HepG2 (cell line): ENCODE data around the gene SLC16A13. TPM values are rescaled to one million over a fixed set of nuclear protein-coding genes. Genes with fewer than 3 reads are reported as not detected.

ENCODE experiments used
- ARNT2 ChIP-seq: sonication (generic); formaldehyde crosslinking; IDR thresholded peaks from 2 replicates; pipeline ENCODE4 v1.8.0; 2022; ENCODE audit warnings: mild to moderate bottlenecking, low read depth, missing genetic modification reagents, moderate library complexity
- CERS6 ChIP-seq: sonication (generic); formaldehyde crosslinking; IDR thresholded peaks from 2 replicates; pipeline ENCODE4 v1.5.0; 2020; ENCODE audit warnings: missing genetic modification reagents
- ELF3 ChIP-seq: IDR thresholded peaks from 2 replicates; pipeline ENCODE4 v1.6.1; 2016; ENCODE audit warnings: missing genetic modification reagents, missing compliant biosample characterization
- EP300 ChIP-seq, 3 experiments: sonication (generic) in 1 of 3; formaldehyde crosslinking in 1 of 3; IDR thresholded peaks; 2 replicates each; pipeline versions ENCODE4 v1.5.1 to v1.6.1; 2011 to 2020; ENCODE audit warnings: low read depth in 2 of 3, low read length in 2 of 3, borderline replicate concordance in 1 of 3, improper control_type of control experiment in 1 of 3, mild to moderate bottlenecking in 1 of 3, missing genetic modification reagents in 1 of 3, moderate library complexity in 1 of 3
- FOXA3 ChIP-seq: IDR thresholded peaks from 2 replicates; pipeline ENCODE4 v1.6.1; 2016; ENCODE audit warnings: missing genetic modification reagents, missing compliant biosample characterization
- JUN ChIP-seq: sonication (generic); formaldehyde crosslinking; IDR thresholded peaks from 2 replicates; pipeline ENCODE4 v1.4.0; 2020; ENCODE audit warnings: mild to moderate bottlenecking, missing genetic modification reagents
- KDM5A ChIP-seq: fragments of 200-600 bp; sonication (generic); IDR thresholded peaks from 2 replicates; pipeline ENCODE4 v1.7.0; 2018; ENCODE audit warnings: antibody characterized with exemption, mild to moderate bottlenecking, low read length, borderline replicate concordance
- NBN ChIP-seq: fragments of 450-650 bp; conservative IDR thresholded peaks from 2 replicates; pipeline ENCODE4 v1.6.1; 2017
- POLR2G ChIP-seq: fragments of 200-400 bp; formaldehyde crosslinking; IDR thresholded peaks from 2 replicates; pipeline ENCODE4 v1.6.1; 2018; ENCODE audit warnings: mild to moderate bottlenecking, low read depth, low read length, moderate library complexity
- SRY ChIP-seq: sonication (generic); formaldehyde crosslinking; IDR thresholded peaks from 2 replicates; pipeline ENCODE4 v1.8.0; 2022; ENCODE audit warnings: mild to moderate bottlenecking, missing genetic modification reagents
- XRCC5 ChIP-seq: fragments of 200-400 bp; formaldehyde crosslinking; optimal IDR thresholded peaks from 2 replicates; pipeline ENCODE3; 2017; ENCODE audit warnings: mild to moderate bottlenecking, low read length
- ZBTB26 ChIP-seq: IDR thresholded peaks from 2 replicates; pipeline ENCODE4 v1.6.1; 2016; ENCODE audit warnings: missing compliant biosample characterization, missing genetic modification reagents, borderline replicate concordance
- ZHX1 ChIP-seq: sonication (generic); formaldehyde crosslinking; IDR thresholded peaks from 2 replicates; pipeline ENCODE4 v1.8.1; 2022; ENCODE audit warnings: low read depth, mild to moderate bottlenecking, missing genetic modification reagents
- ZNF337 ChIP-seq: sonication (generic); formaldehyde crosslinking; IDR thresholded peaks from 2 replicates; pipeline ENCODE4 v1.5.1; 2020; ENCODE audit warnings: missing genetic modification reagents, low read depth, mild to moderate bottlenecking, borderline replicate concordance
- ZNF33B ChIP-seq: sonication (generic); formaldehyde crosslinking; IDR thresholded peaks from 2 replicates; pipeline ENCODE4 v1.5.1; 2020; ENCODE audit warnings: mild to moderate bottlenecking, missing genetic modification reagents
- ZNF430 ChIP-seq: sonication (generic); formaldehyde crosslinking; IDR thresholded peaks from 2 replicates; pipeline ENCODE4 v1.9.0; 2021; ENCODE audit warnings: mild to moderate bottlenecking, missing genetic modification reagents
- ZNF609 ChIP-seq: sonication (generic); formaldehyde crosslinking; IDR thresholded peaks from 2 replicates; pipeline ENCODE4 v1.4.0; 2020; ENCODE audit warnings: mild to moderate bottlenecking, missing genetic modification reagents, borderline replicate concordance
- ZNF720 ChIP-seq: sonication (generic); formaldehyde crosslinking; IDR thresholded peaks from 2 replicates; pipeline ENCODE4 v1.4.0; 2020; ENCODE audit warnings: missing genetic modification reagents
- ZNF766 ChIP-seq: sonication (generic); formaldehyde crosslinking; IDR thresholded peaks from 2 replicates; pipeline ENCODE4 v1.5.0; 2020; ENCODE audit warnings: missing genetic modification reagents, borderline replicate concordance
- polyA plus RNA-seq, 8 experiments: library from polyadenylated mRNA; depleted of rRNA in 3 of 8; stranded (reverse) in 7 of 8; unstranded in 1 of 8; fragments of >200 nt; fragmentation: Illumina TruSeq in 4 of 8; extraction: Trizol in 4 of 8; gene quantifications; 2 replicates each; pipeline versions ENCODE4 v1.2.1 to v1.2.3, GENCODE V29; 2011 to 2016; ENCODE audit warnings: low read depth in 4 of 8, missing spikeins in 1 of 8, mixed read lengths in 1 of 8; ENCODE audit not compliant: insufficient read depth in 1 of 8
- total RNA-seq, 5 experiments: library from RNA; depleted of rRNA; stranded (reverse); fragments of >200 nt; fragmentation: Illumina TruSeq; extraction: Trizol; gene quantifications; 2 replicates each; pipeline ENCODE4 v1.2.3, GENCODE V29; 2016; ENCODE audit warnings: low read depth in 1 of 5

The SLC16A13 gene
- total and polyA plus RNA-seq, 2 of the 13 experiments (the other 11 are each of a cell fraction or from before 2014, with no cell fraction given) = 2.2 to 3.0 TPM

- TF ChIP-seq JUN (CRISPR knock-in tag) (no peak), SRY (CRISPR knock-in tag) (no peak), ZNF720 (CRISPR knock-in tag) (no peak), ZBTB26 (0 out of 2 replicates have a peak, but pooled peaks have one; percentile 54), XRCC5 (peak; percentile 78), ZNF33B (CRISPR knock-in tag) (0 out of 2 replicates have a peak, but pooled peaks have one; percentile 52), CERS6 (CRISPR knock-in tag) (no peak), ZNF337 (CRISPR knock-in tag) (no peak), ZHX1 (CRISPR knock-in tag) (no peak), FOXA3 (CRISPR knock-in tag) (0 out of 2 replicates have a peak, but pooled peaks have one; percentile 11), NBN (no peak), ZNF609 (CRISPR knock-in tag) (no peak), EP300 (IDR thresholded peaks at IDR 0.05; ENCODE audit: low read depth in 2 of 2, low read length in 2 of 2) (no peak), EP300 (CRISPR knock-in tag; IDR thresholded peaks at IDR 0.05; ENCODE audit: borderline replicate concordance) (0 out of 2 replicates have a peak, but pooled peaks have one; percentile 23), ELF3 (peak; percentile 52; the same call in 1 of the 2 replicates), ZNF766 (CRISPR knock-in tag) (no peak), POLR2G (peak; percentile 46; the same call in 1 of the 2 replicates), ARNT2 (no peak), KDM5A (no peak), ZNF430 (peak; percentile 63)
Measured at GRCh38 chr17:7021993-7022778, 13.6 kb upstream of the SLC16A13 start (continued).
